H1 (cell line): ENCODE data around the gene DCTN3. TPM values are rescaled to one million over a fixed set of nuclear protein-coding genes. Genes with fewer than 3 reads are reported as not detected.

Experiments used
- CTCF ChIA-PET: fragments of 300-600 bp; sonication (Branson Sonifier 250); formaldehyde crosslinking; loops from one replicate; lab custom pipeline; 2021; ENCODE audit not compliant: partially characterized antibody; lab: Charles Lee
- POLR2A ChIA-PET: fragments of 300-600 bp; sonication (Branson Sonifier 250); formaldehyde crosslinking; loops from one replicate; lab custom pipeline; 2021; ENCODE audit warnings: inconsistent platforms; ENCODE audit not compliant: partially characterized antibody; lab: Charles Lee
- DNase-seq, 2 experiments: peaks; one replicate each; pipeline versions ENCODE4 v3.0.0 to v3.0.0-alpha.2; 2010 to 2022; ENCODE audit warnings: low spot score in 2 of 2, low read depth in 1 of 2, mixed read lengths in 1 of 2
- FAIRE-seq: peaks from 2 replicates; lab custom pipeline; 2011; peaks lifted over from hg19 to GRCh38; lab: Jason Lieb, UNC
- H2AFZ ChIP-seq: 2 replicates; pipeline ENCODE4 v1.8.1; 2012; ENCODE audit warnings: low read length, inconsistent platforms
- H2AK5ac ChIP-seq: 2 replicates; pipeline ENCODE4 v1.6.1; 2013; ENCODE audit warnings: low read depth, low read length
- H2BK120ac ChIP-seq: replicated peaks from 2 replicates; pipeline ENCODE3; 2013; ENCODE audit warnings: low read depth, low read length, inconsistent platforms
- H2BK12ac ChIP-seq: 2 replicates; pipeline ENCODE4 v1.6.1; 2013; ENCODE audit warnings: low read depth, low read length
- H2BK15ac ChIP-seq: 2 replicates; pipeline ENCODE4 v1.6.1; 2013; ENCODE audit warnings: low read length
- H2BK20ac ChIP-seq: 2 replicates; pipeline ENCODE4 v1.6.1; 2013; ENCODE audit warnings: low read length
- H2BK5ac ChIP-seq: 2 replicates; pipeline ENCODE4 v1.6.1; 2013; ENCODE audit warnings: low read depth, low read length
- H3K14ac ChIP-seq: 2 replicates; pipeline ENCODE4 v1.6.1; 2013; ENCODE audit warnings: inconsistent platforms; ENCODE audit not compliant: insufficient read length
- H3K18ac ChIP-seq: 2 replicates; pipeline ENCODE4 v1.6.1; 2013; ENCODE audit warnings: low read length; ENCODE audit errors: extremely low read depth
- H3K23ac ChIP-seq: 2 replicates; pipeline ENCODE4 v1.6.1; 2013; ENCODE audit warnings: inconsistent platforms; ENCODE audit not compliant: insufficient read length
- H3K23me2 ChIP-seq: 2 replicates; pipeline ENCODE4 v1.6.1; 2013; ENCODE audit warnings: low read depth, low read length
- H3K27ac ChIP-seq: 2 replicates; pipeline ENCODE4 v1.6.1; 2011; ENCODE audit warnings: low read depth, low read length, inconsistent platforms
- H3K27me3 ChIP-seq, 4 experiments: replicated peaks in 1 of 4; 1 replicate in 1 of 4; 2 replicates in 3 of 4; pipeline versions ENCODE4 v1.6.1 to v1.8.1; 2011 to 2013; ENCODE audit warnings: low read length in 3 of 4, mild to moderate bottlenecking in 3 of 4, inconsistent platforms in 2 of 4, mixed read lengths in 2 of 4, moderate library complexity in 1 of 4; ENCODE audit not compliant: control insufficient read depth in 3 of 4, insufficient read depth in 3 of 4; ENCODE audit errors: extremely low read depth in 1 of 4
- H3K36me3 ChIP-seq, 4 experiments: 2 replicates each; pipeline versions ENCODE4 v1.6.1 to v1.8.1; 2011 to 2013; ENCODE audit warnings: mild to moderate bottlenecking in 4 of 4, low read length in 3 of 4, moderate library complexity in 2 of 4, control low read depth in 1 of 4, inconsistent platforms in 1 of 4; ENCODE audit not compliant: insufficient read depth in 4 of 4, control insufficient read depth in 2 of 4
- H3K4ac ChIP-seq: replicated peaks from 2 replicates; pipeline ENCODE3; 2013; ENCODE audit warnings: low read length, low read depth, mixed read lengths, inconsistent platforms; ENCODE audit not compliant: insufficient read length
- H3K4me1 ChIP-seq, 4 experiments: replicated peaks in 1 of 4; 1 replicate in 1 of 4; 2 replicates in 3 of 4; pipeline versions ENCODE4 v1.6.1 to v1.8.1; 2011 to 2013; ENCODE audit warnings: low read length in 3 of 4, inconsistent platforms in 2 of 4, mixed read lengths in 1 of 4; ENCODE audit not compliant: insufficient read depth in 4 of 4, control insufficient read depth in 3 of 4
- H3K4me2 ChIP-seq, 2 experiments: 2 replicates each; pipeline versions ENCODE4 v1.6.1 to v1.8.1; 2011 to 2013; ENCODE audit warnings: low read depth in 2 of 2, low read length in 2 of 2, control low read depth in 1 of 2, inconsistent platforms in 1 of 2, mild to moderate bottlenecking in 1 of 2; ENCODE audit not compliant: insufficient read depth in 1 of 2
- H3K4me3 ChIP-seq, 4 experiments: fragments of 200-600, 300-600 bp in 1 of 4; sonication (generic), shearing (Covaris generic), sonication (Bioruptor Twin) in 1 of 4; 2 replicates each; pipeline versions ENCODE4 v1.5.1 to v1.8.1; 2011 to 2016; ENCODE audit warnings: low read length in 4 of 4, low read depth in 3 of 4, control low read depth in 2 of 4, inconsistent platforms in 2 of 4, mild to moderate bottlenecking in 2 of 4, mixed read lengths in 1 of 4, moderate library complexity in 1 of 4; ENCODE audit not compliant: insufficient read depth in 2 of 4; ENCODE audit errors: extremely low read depth in 1 of 4
- H3K56ac ChIP-seq: replicated peaks from 2 replicates; pipeline ENCODE3; 2013; ENCODE audit warnings: low read depth, mild to moderate bottlenecking, mixed read lengths, low read length, inconsistent platforms; ENCODE audit not compliant: insufficient read length
- H3K79me1 ChIP-seq: 2 replicates; pipeline ENCODE4 v1.6.1; 2013; ENCODE audit warnings: low read depth, low read length, control low read depth
- H3K79me2 ChIP-seq, 2 experiments: 2 replicates each; pipeline versions ENCODE4 v1.6.1 to v1.8.1; 2012 to 2013; ENCODE audit warnings: low read length in 2 of 2, mild to moderate bottlenecking in 2 of 2, inconsistent platforms in 1 of 2; ENCODE audit not compliant: insufficient read depth in 2 of 2, control insufficient read depth in 1 of 2
- H3K9ac ChIP-seq, 4 experiments: replicated peaks in 1 of 4; 1 replicate in 1 of 4; 2 replicates in 3 of 4; pipeline versions ENCODE4 v1.6.1 to v1.8.1; 2011 to 2013; ENCODE audit warnings: low read depth in 3 of 4, low read length in 3 of 4, control low read depth in 2 of 4, mild to moderate bottlenecking in 2 of 4, moderate library complexity in 2 of 4, inconsistent platforms in 1 of 4; ENCODE audit errors: extremely low read depth in 1 of 4
- H3K9me3 ChIP-seq, 2 experiments: 2 replicates each; pipeline versions ENCODE4 v1.6.1 to v1.8.1; 2012 to 2013; ENCODE audit warnings: mild to moderate bottlenecking in 2 of 2, moderate library complexity in 2 of 2, control low read depth in 1 of 2, inconsistent platforms in 1 of 2, low read depth in 1 of 2, low read length in 1 of 2, mixed read lengths in 1 of 2; ENCODE audit not compliant: insufficient read depth in 2 of 2
- H4K20me1 ChIP-seq, 2 experiments: replicated peaks in 1 of 2; 2 replicates each; pipeline versions ENCODE3 to v1.8.1; 2011 to 2013; ENCODE audit warnings: inconsistent platforms in 2 of 2, low read length in 2 of 2, mild to moderate bottlenecking in 1 of 2; ENCODE audit not compliant: insufficient read depth in 2 of 2, control insufficient read depth in 1 of 2
- H4K5ac ChIP-seq: 2 replicates; pipeline ENCODE4 v1.6.1; 2013; ENCODE audit warnings: low read length, low read depth, mixed read lengths, inconsistent platforms; ENCODE audit not compliant: insufficient read length
- H4K8ac ChIP-seq: 2 replicates; pipeline ENCODE4 v1.8.0; 2013; ENCODE audit warnings: mild to moderate bottlenecking, moderate library complexity, low read length, inconsistent platforms; ENCODE audit not compliant: insufficient read depth; ENCODE audit errors: extremely low read depth
- H4K91ac ChIP-seq: replicated peaks from 2 replicates; pipeline ENCODE3; 2013; ENCODE audit warnings: low read length, mixed read lengths, inconsistent platforms; ENCODE audit not compliant: insufficient read length
- FOSL1 ChIP-seq: IDR thresholded peaks from 2 replicates; pipeline ENCODE4 v1.6.1; 2011; ENCODE audit warnings: mild to moderate bottlenecking, low read depth, low read length, moderate library complexity; ENCODE audit not compliant: insufficient read depth
- HDAC6 ChIP-seq: IDR thresholded peaks from one replicate; pipeline ENCODE4 v1.7.1; 2012; ENCODE audit warnings: low read depth, mild to moderate bottlenecking, inconsistent platforms, low read length, moderate library complexity
- TCF12 ChIP-seq: IDR thresholded peaks from 2 replicates; pipeline ENCODE4 v1.6.1; 2011; ENCODE audit warnings: low read depth, mild to moderate bottlenecking, low read length
- WGBS, 2 experiments: shearing (Covaris generic) in 1 of 2; methylation state at CpG; one replicate each; pipeline versions ENCODE4 v1.1.6 to v1.1.7; 2013 to 2015; ENCODE audit warnings: low lambda C conversion rate in 2 of 2, mixed read lengths in 2 of 2, inconsistent platforms in 1 of 2, low coverage in 1 of 2, missing lambda C conversion rate in 1 of 2; ENCODE audit not compliant: insufficient replicate concordance in 2 of 2, insufficient coverage in 1 of 2, insufficient read length in 1 of 2; ENCODE audit errors: extremely low coverage in 1 of 2, missing lambda C conversion rate in 1 of 2; 5-methylcytosine and 5-hydroxymethylcytosine counted together
- polyA plus RNA-seq, 7 experiments: library from polyadenylated mRNA; depleted of rRNA in 3 of 7; stranded (reverse) in 5 of 7; unstranded in 2 of 7; fragments of >200 nt in 5 of 7; fragments of 200-250 nt in 2 of 7; gene quantifications; 1 replicate in 5 of 7; 2 replicates in 1 of 7; 4 replicates in 1 of 7; pipeline versions ENCODE4 v1.2.1 to v1.2.3, GENCODE V29; 2011 to 2013; ENCODE audit warnings: missing spikeins in 2 of 7, mixed read lengths in 2 of 7
- total RNA-seq: library from RNA; stranded (reverse); fragmentation: NEBNext Ultra II Directional; extraction: Animal tissue kit (Norgen Biotek cat#: 25700); gene quantifications from 2 replicates; pipeline ENCODE4 v1.2.1, GENCODE V29; 2021

The DCTN3 gene
- total and polyA plus RNA-seq, 2 of the 8 experiments (the other 6 are each of a cell fraction or from before 2014, with no cell fraction given) = 25.6 to 39.2 TPM

GRCh38 chr9:34599546-34599945, 20.7 kb downstream of the DCTN3 start:
- Histone ChIP-seq H3K18ac (no peak overlapping the region), H2AFZ (no peak overlapping the region), H4K91ac (no peak overlapping the region), H3K79me1 (no peaks in the 10 kb centered on the region), H3K4ac (no peak overlapping the region), H3K36me3 (no peaks in the 10 kb centered on the region), H2AK5ac (no peak overlapping the region), H4K5ac (no peak overlapping the region), H3K23ac (no peak overlapping the region), H3K23me2 (no peaks in the 10 kb centered on the region), H3K9ac (no peak overlapping the region), H3K9me3 (no peaks in the 10 kb centered on the region), H3K4me2 (no peak overlapping the region), H2BK20ac (no peak overlapping the region), H2BK5ac (no peak overlapping the region), H3K27me3 (no peaks in the 10 kb centered on the region; a peak in 3 of 7 replicates), H2BK120ac (no peak overlapping the region), H3K4me1 (peaks cover 0 to 5% (median 2%) of the 10 kb centered on the region in 4 experiments; a peak in 2 of 7 replicates), H4K8ac (no peak overlapping the region), H4K20me1 (no peaks in the 10 kb centered on the region), H2BK15ac (no peak overlapping the region), H3K14ac (no peak overlapping the region), H3K27ac (no peak overlapping the region), H3K79me2 (no peaks in the 10 kb centered on the region), H3K56ac (no peak overlapping the region), H3K4me3 (no peak overlapping the region), H2BK12ac (no peak overlapping the region)
- ChIA-PET CTCF (interaction anchor here (0.7 to 11.5 kb wide), 16 partner anchors 11 to 1004 kb away, joined by 3 to 214 read pairs (median 5); partner anchors contain the start of gene CNTFR), POLR2A (interaction anchor here (1.1 kb wide), 1 partner anchor 19 kb away, joined by 3 read pairs; no protein-coding TSS in a partner anchor)
- no peak for TF ChIP-seq TCF12
- TF ChIP-seq HDAC6 = no peak
- TF ChIP-seq FOSL1 = no peak
- DNase-seq (no peak), FAIRE-seq (no peak)
- 80% methylated on average over 1 of the region's 1 CpG; no CpG with 5 or more reads in 1 of the 2 experiments for WGBS, 2 experiments
